ENCODE data around the gene DCLRE1A.
A peak's percentile ranks its signal among the peaks of the same experiment; 100 is the strongest.

The DCLRE1A gene
- 11.1 reads per million, percentile 34 among the genes with 10 or more reads in this experiment for total RNA-seq

DNA sequence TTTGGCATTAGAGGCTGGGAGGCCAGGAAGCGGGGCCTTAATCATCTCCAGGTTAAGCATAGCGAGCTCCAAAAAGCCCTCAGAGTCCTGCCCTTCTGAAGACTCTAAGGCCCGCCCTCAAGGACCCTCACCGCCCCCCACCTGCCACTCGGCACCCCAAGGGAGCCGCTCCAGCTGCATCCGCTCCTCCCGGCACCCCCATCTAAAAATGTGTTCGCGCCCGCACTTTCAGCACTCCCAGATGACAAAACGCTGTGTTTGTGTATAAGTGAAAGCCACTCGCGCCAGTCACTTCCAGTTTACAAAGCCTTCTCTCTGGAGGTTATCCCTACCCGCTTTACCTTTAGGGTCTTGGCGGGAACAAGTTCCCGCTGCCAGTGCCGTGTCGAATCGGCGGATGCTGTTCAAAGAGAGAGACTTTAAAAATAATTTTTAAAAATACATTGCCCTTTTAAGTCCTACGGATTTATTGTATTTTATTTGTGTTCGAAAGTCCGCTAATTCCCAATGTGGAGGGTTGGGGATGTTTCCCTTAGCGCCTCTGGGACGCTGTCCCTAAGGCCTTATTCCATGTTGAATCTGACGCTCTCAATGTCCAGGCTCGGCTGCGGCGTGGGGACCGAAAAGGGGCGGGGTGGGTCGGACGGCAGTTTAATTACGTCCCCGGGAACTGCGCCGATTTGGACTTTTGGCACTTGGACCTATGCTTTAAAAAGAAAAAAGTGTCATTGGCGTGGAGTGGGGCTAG is at the start of gene DCLRE1A, which contains the start of gene NHLRC2:
DCLRE1A (minus strand) TSS at position 70 of the 748 bp plus-strand sequence. CDS start 900 bp downstream, outside the sequence.
NHLRC2 (plus strand) TSS at position 649 of the 748 bp plus-strand sequence. CDS start 212 bp downstream, outside the sequence.
- peak; percentile 36 for DNase-seq

- no peak for DNase-seq
Observed at GRCh38 chr10:113899952-113900598, 46.2 kb upstream of the DCLRE1A start.

DNA sequence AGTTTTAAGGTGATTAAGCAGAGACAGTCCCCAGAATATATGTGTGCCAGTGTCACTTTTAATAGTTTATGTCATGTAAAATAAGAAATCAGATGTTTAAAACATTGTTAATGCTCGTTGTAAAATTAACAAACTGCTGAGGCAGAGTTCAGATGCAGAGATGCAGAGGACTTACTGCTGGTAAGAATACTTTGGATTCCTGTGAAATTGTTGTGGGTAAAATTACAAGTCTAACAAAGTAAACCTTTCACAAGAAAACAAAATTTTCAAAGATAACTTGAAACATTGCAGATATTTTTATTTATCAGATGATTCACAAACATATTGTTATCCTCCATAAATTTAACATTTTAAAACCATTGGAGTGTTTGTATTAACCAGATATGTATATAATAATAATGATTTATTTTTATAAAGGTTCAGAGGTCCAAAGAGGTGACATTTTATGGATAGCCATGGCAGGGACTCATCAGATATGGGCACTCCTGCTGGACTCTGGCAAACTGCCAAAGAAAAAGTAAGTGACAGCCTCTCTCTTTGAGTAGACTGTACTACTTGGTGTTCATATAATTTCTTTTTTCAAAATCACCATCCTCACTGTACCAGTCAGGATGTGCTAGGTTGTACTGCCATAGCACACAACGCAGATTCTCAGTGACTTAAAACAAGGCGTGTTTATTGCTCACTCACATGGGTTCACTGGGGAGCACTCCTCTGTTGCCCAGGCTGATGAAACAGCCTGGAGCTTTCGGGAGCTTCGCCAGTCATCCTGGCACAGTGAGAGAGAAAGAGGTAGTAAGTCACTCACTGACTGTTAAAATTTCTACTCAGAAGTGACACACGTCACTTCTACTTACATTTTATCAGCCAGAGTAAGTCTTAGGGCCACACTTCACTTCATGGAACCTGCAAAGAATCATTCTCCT is 44.1 kb upstream of the DCLRE1A start:
- DNase-seq, result no peak

DNA sequence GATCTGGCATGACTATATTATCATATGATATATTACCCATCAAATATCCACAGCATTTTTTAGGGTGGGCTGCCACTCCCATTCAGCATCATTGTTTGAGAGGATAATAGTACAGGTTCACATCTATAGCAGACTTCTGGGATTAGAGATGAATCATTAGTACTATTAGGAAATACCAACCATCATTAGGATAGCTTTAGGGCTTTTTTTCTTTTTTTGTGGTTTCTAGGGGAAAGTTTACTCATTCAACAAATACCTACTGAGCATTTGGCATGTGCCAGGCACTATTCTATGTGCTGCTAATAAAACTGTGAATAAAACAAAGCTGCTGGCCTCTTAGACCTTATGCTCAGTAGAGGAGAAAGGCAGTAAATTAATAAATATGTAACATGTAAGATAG is 41.1 kb upstream of the DCLRE1A start:
- no peak for DNase-seq

DNA sequence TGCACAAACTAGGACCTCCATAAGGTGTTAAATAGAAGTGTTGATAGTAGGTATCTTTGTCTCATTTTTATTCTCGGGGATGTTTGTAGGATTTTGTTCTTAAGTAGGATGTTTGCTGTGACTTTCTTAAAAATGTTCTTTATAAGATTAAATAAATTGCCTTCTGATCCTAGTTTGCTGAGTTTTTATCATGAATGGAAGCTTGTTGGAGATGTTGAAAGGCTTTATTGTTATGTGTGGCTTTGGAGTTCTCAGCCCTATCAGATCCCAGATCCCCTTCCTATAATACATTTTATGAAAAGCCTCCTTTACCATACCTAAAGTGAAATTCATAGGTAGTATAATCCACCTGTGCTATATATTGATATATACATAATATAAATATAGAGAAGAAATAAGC is 40.7 kb upstream of the DCLRE1A start:
- no peak for DNase-seq

- DNase-seq, result no peak
Observed at GRCh38 chr10:113893570-113893969, 39.7 kb upstream of the DCLRE1A start.

- no peak for DNase-seq
Observed at GRCh38 chr10:113891476-113891875, 37.6 kb upstream of the DCLRE1A start.

GRCh38 chr10:113890769-113891168 is 36.9 kb upstream of the DCLRE1A start:
- DNase-seq, result no peak

DNA sequence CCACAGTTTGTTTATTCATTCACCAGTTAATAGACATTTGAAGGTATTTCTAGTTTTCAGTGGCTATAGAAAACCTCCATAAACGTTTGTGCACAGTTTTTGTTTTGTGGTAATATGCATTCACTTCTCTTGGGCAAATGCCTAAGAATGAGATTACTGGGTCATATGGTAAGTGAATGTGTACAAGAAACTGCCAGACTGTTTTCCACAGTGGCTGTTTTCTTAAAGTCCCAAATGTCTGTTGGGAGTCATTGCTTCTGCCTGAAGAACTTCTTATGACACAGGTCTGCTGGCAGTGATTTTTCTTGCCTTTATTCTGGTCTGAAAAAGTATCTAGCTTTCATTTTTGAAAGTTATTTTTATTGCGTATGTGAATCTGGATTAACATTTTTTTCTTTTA is 36.0 kb upstream of the DCLRE1A start:
- no peak for DNase-seq

- no peak for DNase-seq
Observed at GRCh38 chr10:113882240-113882639, 28.4 kb upstream of the DCLRE1A start.

- DNase-seq, result no peak
Observed at GRCh38 chr10:113880236-113880635, 26.4 kb upstream of the DCLRE1A start.

DNA sequence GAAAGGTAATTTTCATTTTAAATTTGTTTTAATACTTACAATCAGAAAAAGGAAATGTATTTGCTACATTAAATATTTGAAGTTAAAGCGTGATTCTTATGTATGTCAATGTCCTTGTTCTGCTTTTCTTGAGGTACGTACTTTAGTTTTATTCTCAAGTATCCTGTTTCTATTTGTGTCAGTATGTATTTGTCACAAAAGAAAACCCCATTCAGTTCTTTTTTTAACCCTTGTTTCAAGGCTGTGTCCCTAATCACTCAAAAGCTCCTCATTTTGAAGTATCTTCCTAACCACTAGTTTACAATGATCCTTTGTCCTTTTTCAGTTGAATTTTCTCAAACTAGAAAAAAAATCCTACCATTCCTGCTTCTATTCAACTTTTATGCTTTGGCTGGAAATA is 25.8 kb upstream of the DCLRE1A start:
- no peak for DNase-seq

GRCh38 chr10:113876461-113876860 is 22.6 kb upstream of the DCLRE1A start:
- no peak for DNase-seq

GRCh38 chr10:113875212-113875611 is 21.3 kb upstream of the DCLRE1A start:
- DNase-seq, result no peak

- DNase-seq, result no peak
Observed at GRCh38 chr10:113872139-113873030, 18.5 kb upstream of the DCLRE1A start.

DNA sequence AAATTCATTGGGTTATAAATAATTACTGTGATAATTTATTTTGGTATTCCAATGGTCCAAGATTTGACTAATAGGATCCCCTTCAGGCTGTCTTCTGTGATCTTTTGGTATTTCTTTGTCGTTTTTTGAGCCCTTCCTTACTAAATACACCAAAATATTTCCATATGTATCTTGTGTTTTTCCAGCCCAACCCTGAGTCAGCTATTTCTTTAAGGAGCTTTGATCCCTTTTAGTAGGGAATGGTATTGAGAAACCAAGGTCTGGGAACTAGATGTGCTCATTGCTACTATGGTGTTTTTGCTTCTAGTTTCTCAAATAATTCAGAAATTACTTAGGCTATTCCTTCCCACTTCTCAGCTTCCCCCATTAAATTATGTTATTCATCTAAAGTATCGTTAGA is 15.9 kb upstream of the DCLRE1A start:
- DNase-seq, result no peak

DNA sequence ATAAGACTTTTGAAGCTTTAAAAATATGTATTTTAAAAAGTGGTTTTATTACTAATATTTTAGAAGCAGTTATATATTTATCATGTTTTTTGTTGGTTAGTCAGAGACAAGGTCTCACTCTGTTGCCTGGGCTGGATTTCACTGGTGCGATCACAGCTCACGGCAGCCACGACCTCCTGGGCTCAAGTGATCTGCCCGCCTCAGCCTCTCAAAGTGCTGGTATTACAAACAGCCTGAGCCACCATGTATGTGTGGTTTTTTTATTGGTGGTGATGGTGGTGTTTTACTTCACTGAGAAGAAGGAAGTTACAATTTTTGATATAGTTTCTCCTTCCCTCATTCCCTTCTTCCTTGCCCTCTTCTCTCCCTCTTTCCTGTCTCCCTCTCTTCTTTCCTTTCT is 14.0 kb upstream of the DCLRE1A start:
- no peak for DNase-seq

DNA sequence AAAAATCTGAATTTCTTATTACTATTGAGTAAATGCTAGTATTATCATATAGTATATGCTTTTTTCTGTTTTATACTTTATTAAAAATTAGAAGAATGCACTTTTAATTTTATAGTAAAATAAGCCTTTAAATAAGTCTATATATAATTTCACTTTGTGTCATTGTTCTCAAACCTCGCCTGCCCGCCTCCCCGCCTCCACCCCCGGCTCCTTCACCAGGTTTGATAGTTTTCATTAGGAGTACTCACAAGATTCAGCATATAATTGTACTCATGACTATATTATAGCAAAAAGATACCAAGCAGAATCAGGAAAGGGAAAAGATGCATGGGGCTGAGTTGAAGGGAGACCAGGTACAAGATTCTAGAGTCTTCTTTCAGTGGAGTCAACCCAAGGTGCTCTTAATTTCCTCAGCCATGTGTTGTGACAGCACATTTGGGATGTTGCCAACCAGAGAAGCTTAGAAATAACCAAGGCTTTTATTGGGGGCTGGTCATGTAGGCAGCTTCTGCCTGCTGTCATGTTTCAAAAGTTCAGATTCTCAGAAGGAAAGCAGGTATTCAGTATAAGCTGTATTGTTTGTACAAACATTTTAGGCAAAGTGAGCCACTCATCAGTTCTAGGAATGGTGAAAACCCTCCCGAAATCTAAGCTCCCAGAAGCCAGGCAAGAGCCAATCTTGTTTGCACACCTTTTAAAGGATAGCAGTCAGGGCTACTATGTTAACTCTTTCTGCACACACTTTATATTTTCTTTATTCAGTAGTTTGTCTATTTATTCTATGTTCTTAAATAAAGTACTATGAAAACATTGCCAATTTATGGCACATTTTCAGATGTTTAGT is 12.9 kb upstream of the DCLRE1A start:
- no peak for DNase-seq

DNA sequence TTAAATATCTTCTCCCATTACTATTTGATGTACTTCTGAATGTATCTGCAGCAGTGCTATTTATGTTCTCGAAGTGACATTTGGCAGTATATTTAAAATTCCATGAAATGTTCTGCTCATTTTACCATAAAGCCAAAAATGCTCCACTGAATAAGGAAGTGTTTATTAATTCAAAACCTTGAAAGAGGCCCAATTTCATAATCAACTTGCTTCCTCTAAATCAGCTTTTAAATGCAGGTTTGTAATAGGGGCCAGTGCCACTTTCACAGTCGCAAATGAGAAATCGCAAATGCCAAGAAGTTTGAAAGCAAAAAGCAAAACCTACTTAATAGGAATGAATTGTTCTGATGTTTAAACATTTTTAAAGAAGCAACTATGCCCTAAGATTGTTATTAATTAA is 12.0 kb upstream of the DCLRE1A start:
- no peak for DNase-seq

DNA sequence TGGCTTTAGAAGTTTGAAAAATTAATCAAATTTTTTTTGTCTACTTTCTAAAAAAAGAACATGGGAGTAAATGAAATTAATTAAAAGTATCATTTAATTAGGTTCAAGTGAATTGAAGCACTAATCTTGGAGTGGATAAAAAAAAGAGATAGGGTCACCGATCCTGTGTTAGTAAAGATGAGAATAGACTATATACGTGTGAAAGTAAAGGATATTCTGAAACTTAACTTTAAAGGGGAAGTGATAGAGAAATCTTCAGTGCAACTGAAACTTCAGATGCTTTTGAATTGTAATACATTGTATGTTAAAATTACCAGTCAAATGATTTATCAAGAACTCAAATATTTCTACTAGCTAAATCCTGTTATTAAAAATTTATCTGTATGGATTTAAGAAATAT is 5.4 kb upstream of the DCLRE1A start:
- DNase-seq, result no peak

DNA sequence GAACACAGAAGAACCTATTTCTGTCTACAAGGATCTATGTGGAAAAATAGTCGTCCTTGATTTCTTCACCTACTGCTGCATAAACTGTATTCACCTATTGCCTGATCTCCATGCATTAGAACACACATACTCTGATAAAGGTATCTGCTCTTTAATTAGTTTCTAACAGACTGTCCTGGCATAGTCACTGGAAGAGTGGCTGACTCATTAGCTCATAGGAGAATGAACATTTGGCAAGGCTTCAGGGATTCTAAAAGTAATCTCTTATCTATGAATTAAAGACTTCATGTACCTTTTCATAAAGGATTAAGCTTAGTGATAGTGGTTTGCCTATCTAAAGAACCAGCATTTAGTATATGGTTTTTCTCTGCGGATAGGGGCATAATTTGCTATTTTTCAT is 4.7 kb upstream of the DCLRE1A start:
- no peak for DNase-seq
